Testis (tissue), 2 donors: ENCODE data around the gene ATE1.

Experiments
- CTCF ChIP-seq, 3 experiments: fragments of 450-650 bp in 2 of 3; fragments of 200-600 bp in 1 of 3; sonication (generic) in 1 of 3; IDR thresholded peaks; one replicate each; pipeline ENCODE4 v1.5.1; 2016 to 2019; ENCODE audit warnings: antibody characterized with exemption in 3 of 3, mild to moderate bottlenecking in 2 of 3, moderate library complexity in 1 of 3
- POLR2A ChIP-seq: fragments of 450-650 bp; IDR thresholded peaks from one replicate; pipeline ENCODE4 v1.6.1; 2017; ENCODE audit warnings: antibody characterized with exemption, mild to moderate bottlenecking, moderate library complexity

GRCh38 chr10:121694327-121694965 lies 233.4 kb downstream of the ATE1 start:
- no peak for TF ChIP-seq CTCF (IDR thresholded peaks at IDR 0.05)
- no peak for TF ChIP-seq POLR2A
